Epithelial cell of prostate (primary cell): Measurements from ENCODE around the gene LRRC3B.
"Not testable (repeated sequence)": the region's sequence is repeated elsewhere in the genome, so short reads cannot be mapped to it uniquely, and the experiment has no call there.

Experiments
- DNase-seq: peaks from one replicate; pipeline ENCODE4 v3.0.0-alpha.2; 2011; ENCODE audit warnings: low read depth, low spot score
- H3K27ac ChIP-seq: fragments of 450-650 bp; 2 replicates; pipeline ENCODE4 v1.5.1; 2017; ENCODE audit warnings: mild to moderate bottlenecking

Gene LRRC3B, protein sequence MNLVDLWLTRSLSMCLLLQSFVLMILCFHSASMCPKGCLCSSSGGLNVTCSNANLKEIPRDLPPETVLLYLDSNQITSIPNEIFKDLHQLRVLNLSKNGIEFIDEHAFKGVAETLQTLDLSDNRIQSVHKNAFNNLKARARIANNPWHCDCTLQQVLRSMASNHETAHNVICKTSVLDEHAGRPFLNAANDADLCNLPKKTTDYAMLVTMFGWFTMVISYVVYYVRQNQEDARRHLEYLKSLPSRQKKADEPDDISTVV

GRCh38 chr3:26622621-26623418 lies at the start of gene LRRC3B:
Gene LRRC3B (plus strand): TSS chr3:26622772. CDS start chr3:26709673, 86,901 bp downstream.
- H3K27ac ChIP-seq, result no peak within 1 kb of the TSS
- DNase-seq, result no peak

- H3K27ac ChIP-seq, result no peak overlapping the region
- DNase-seq, result no peak
Measured at GRCh38 chr3:26574766-26575165, 47.8 kb upstream of the LRRC3B start.

GRCh38 chr3:26579116-26579515 lies 43.5 kb upstream of the LRRC3B start:
- DNase-seq, result no peak
- no peak overlapping the region for H3K27ac ChIP-seq

DNA sequence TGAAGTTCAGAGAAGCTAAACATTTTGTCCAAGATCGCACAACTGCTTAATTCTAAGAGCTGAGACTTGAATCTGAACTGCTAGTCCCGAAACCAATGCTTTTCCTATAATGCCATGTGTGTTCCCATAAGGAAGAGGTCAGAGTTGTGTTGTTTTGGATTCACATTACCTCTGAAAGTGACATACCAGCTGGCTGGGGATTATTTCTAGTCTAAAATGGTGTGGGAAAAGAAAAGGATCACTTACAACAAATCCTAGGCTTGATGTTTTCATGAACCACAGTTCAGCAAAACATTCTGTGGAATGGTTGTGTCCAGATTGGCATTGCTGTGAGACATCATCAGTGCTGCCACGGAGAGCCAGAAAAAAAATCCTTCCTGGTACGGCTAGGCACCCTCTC lies 35.0 kb upstream of the LRRC3B start:
- DNase-seq, result no peak
- H3K27ac ChIP-seq, result no peak overlapping the region

DNA sequence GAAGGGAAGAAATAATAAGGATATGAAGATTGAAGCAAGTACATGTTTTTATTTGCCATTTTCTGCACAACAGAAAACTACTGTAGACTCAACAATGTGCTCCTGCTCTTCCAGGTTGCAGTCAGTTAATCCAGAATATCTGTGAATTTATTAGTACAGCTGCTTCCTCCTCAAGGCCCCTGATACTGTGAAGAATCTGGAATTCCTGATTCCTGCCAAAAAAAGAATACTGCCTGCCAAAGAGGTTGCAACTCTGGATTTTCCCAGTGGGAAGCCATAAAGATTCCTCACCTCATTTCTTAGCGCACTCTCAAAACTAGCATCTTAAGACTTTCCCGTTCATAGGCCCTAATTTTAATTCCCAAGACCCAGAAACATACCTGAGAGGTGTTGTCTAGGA lies 33.6 kb upstream of the LRRC3B start:
- DNase-seq, result no peak
- H3K27ac ChIP-seq, result no peak overlapping the region

DNA sequence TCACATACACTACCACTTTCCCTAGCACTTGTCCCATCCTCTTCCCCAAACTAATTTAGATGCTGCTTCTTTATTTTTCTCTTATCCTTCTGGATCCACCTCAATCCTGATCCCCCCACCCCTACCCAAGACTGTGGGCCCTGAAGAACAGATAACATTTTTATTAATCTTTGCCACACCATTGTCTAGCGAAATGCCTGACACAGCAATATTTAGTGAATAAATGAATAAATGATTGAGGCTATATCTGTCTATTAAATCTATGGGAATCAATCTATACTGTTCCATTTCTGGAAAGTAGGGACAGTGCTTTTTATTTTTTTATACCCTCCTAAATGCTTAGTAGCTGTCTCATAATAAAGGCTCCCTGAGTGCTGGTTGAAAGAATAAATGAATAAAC lies 32.9 kb upstream of the LRRC3B start:
- DNase-seq, result no peak
- no peak overlapping the region for H3K27ac ChIP-seq

DNA sequence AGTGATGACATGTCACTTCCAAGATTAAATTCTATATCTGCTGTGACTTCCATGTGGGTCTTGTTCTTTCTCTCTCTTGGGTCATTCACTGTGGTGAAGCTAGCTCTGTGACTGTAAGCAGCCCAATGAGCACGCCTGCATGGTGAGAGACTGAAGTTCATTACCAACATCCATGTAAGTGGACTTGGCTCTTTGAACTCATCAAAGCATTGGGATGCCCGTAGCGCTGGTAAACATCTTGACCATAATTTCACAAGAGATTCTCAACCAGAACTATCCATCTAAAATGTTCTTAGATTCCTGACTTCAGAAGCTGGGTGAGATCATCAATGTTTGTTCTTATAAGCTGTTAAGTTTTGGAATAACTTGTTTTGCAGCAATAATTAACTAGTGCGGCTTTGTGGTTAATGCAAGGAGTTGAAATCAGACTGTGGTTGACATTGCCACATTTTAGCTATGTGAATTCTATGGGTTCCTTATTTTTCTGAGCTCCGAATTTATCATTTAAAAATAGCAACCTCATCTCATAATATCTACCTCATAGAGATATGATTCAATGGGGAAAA lies 31.6 kb upstream of the LRRC3B start:
- DNase-seq, result no peak
- no peak overlapping the region for H3K27ac ChIP-seq

DNA sequence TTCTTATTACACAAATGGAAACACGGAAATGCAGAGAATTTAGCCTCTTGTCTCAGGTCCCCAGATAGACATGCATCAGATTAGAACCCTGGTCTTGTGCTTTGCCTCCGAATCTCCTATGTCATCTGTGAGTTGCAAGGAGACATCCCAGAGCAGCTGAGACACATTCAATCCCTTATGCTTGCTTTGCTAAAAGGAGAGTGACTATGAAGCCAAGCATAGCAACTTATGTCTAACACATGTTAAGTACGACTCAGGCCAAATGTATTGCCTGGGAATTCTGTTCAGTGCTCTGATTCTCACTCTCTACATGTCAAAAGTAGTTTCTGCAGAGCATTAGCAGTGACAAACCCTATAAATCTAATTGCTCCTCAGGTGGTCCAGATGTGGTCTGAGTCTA lies 30.6 kb upstream of the LRRC3B start:
- no peak for DNase-seq
- no peak overlapping the region for H3K27ac ChIP-seq

DNA sequence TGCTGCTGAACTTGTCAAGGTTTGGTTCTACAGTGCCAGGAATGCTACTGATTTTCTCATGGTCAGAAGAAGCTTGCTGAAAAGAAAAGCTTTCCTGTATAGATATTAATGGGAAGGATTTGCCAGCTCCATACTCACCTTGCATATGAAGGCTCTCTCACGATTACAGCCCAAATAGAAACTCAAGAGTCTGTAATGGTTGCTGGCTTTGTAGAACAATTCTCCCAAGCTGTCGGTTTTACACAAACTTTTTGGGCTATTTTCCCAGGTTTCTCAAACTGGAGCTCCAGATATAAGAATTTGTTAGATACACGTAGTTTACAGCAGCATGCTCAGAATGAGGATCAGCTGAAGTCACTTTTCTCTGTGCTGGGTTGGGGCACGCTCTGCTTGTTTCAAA lies 30.1 kb upstream of the LRRC3B start:
- no peak for DNase-seq
- H3K27ac ChIP-seq, result no peak overlapping the region

DNA sequence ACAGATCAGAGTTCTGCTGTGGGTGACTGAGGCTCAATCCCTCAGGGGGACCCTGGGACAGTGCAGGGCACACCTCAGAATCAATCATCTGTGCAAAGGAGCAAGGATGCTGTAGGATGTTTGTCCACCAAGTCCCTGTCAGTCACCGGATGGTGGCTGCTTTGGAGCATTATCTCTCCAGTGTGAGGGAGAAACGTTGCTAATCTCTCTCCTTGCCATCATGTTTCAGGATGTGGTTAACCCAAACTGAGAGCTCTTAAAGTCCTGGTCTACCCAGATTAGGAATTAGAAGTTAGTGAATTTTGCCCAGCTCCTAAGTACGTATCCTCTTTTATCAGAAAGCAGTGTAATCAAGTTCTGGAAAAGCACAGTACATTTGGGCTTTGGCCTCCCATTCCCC lies 26.2 kb upstream of the LRRC3B start:
- H3K27ac ChIP-seq, result no peak overlapping the region
- DNase-seq, result no peak

DNA sequence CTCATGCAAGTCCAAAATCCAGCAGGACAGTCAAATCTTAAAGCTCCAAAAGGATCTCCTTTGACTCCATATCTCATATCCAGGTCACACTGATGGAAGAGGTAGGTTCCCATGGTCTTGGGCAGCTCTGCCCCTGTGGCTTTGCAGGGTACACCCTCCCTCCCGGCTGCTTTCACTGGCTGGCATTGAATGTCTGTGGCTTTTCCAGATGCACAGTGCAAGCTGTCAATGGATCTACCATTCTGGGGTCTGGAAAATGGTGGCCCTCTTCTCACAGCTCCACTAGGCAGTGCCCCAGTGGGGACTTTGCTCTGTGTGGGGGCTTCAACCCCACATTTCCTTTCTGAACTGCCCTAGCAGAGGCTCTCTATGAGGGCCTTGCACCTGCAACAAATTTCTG lies 19.3 kb upstream of the LRRC3B start:
- not testable (repeated sequence) for DNase-seq, H3K27ac ChIP-seq

DNA sequence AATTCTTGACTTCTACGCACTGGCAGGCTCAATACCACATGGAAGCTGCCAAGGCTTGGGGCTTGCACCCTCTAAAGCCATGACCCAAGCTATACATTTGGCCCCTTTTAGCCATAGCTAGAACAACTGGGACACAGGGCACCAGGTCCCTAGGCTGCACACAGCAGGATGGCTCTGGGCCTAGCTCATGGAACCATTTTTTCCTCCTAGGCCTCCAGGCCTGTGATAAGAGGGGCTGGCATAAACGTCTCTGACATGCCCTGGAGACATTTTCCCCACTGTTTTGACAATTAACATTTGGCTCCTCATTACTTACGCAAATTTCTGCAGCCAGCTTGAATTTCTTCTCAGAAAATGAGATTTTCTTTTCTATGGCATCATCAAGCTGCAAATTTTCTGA lies 18.8 kb upstream of the LRRC3B start:
- DNase-seq, H3K27ac ChIP-seq: not testable (repeated sequence)

DNA sequence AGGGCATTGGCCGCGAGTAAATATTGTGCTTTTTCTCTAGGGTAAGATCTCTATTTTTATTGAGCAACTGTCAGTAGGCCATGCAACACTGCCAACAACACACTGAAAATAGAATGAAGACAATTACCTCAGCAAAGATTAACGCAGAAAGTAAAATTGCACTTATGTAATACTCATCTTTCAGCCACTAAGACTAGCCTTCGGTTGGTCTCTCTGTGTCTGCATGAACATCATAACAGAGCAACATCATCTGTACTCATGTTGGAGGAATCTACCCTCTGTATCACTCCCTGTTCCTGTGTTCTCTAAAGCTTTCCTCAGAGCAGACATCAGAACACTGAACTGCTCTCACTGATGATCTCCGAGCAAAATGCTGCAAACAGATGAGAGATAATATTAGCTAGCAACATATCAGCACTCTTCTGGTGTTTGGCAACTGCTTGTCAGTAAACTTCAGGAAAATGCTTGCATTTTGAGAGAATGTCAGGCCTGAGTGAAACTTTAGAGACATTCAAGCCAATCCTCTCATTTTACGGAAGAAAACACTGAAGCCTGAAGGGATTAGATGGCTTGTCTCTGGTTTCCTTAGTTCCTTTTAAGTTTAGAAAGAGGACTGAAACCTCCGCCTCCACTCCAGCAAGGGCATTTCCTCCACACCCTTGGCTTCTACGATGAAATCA lies 8.4 kb upstream of the LRRC3B start:
- H3K27ac ChIP-seq, result no peak overlapping the region
- DNase-seq, result no peak

DNA sequence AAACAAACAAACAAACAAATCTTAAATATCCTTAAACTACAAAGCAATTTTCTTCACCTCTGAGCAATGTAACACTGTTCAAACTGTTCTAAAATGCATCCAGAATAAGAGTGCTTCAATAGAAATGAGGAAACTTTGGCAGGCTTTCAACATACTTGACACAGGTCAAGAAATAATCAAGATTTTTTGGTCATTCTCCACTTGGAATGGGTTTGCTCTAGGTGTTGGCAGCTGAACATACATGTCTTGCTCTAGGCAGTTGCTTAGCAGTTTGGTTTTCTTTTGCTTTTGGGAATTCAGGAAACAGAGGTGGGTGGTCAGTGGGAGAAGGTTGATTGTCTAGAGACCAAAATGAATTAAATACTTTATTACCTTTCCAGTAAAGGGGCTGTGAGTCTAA lies 1.4 kb upstream of the LRRC3B start:
- no peak for DNase-seq
- H3K27ac ChIP-seq, result no peak overlapping the region

DNA sequence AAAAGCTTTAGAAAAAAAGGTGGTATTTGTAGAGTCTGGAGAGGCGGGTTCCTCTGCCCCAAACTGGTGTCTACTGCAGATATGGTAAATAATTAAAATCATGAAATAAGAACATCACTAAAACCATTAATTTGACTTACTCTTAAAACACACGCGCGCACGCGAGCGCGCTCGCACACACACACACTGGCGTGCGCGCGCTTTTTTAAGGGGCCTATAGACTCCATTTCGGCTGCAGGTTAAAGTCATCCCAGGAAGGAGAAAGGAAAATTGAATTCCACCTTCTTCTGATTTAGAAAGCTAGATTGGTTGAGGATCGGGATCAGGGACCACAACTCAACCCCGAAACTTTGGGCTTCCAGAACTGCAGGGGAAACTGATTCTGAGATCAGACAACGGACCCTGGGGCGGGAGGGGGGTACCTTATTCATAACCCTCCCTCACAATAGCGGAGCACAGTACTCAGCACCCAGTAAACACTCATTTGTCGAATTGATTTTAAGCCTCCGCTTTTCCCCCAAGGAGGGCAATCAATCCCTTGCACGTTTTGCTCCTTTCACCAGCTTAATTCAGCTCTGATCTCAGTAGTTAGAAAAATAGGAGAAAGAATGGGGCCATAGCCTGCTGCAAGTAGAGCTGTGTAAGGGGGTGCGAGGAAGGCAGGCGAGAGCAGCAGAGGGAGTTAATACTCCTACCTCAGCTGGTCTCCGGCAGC lies 509 bp upstream of the LRRC3B start:
- DNase-seq, result no peak
- no peak overlapping the region for H3K27ac ChIP-seq

- DNase-seq, result no peak
- no peak overlapping the region for H3K27ac ChIP-seq
Measured at GRCh38 chr3:26623419-26624208, 1.0 kb downstream of the LRRC3B start.

DNA sequence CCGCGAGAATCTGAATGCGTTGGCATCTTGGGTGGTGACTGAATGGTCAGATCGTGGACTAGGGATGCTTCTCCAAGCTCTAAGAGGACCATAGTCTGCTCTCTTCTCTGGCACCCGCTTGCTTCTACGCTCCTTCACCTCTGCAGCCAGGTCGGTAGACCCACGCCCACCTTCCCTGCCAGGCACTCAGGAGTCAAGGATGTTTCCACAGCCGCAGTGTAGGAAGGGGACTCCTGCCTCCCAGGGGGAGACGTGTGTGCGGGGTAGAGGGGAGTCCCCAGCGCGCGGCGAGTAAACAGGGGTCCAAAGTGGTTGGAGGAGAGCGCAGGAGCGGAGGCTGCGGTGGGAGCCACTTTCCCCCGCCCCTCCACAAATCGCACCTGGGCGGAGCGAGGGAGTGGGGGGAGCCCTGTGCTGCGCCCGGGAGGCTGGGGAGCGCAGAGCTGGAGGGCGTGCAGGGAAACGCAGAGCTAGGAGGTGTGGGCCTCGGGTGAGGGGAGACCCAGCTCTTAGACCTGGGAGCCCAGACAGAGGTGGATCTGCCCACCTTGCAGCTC lies 1.7 kb downstream of the LRRC3B start:
- no peak for DNase-seq
- no peak overlapping the region for H3K27ac ChIP-seq

- no peak overlapping the region for H3K27ac ChIP-seq
- DNase-seq, result no peak
Measured at GRCh38 chr3:26625187-26625586, 2.6 kb downstream of the LRRC3B start.

DNA sequence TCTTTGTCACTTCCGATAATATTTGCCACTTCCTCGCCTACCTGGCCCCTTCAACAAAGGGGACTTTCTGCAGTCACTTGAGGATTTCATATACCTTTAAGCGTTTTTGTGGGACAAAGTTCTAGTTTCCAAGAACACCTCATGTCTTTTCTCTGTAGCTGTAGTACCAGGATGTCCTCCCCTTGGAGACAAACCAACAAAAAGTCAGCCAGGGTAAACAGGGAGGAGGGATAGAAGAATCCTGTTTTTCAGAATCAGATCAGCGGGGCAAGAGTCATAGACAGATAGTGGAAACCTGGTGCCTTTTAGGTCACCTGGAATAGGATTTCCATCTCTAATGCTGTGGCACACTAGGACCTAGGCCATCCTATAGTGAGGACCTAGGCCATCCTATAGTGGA lies 4.5 kb downstream of the LRRC3B start:
- no peak for DNase-seq

More for the DNA sequence above, 4.5 kb downstream of the LRRC3B start:
- H3K27ac ChIP-seq, result no peak overlapping the region
